ENCODE data around the gene PPP4C.
A peak's percentile ranks its signal among the peaks of the same experiment; 100 is the strongest.

DNA sequence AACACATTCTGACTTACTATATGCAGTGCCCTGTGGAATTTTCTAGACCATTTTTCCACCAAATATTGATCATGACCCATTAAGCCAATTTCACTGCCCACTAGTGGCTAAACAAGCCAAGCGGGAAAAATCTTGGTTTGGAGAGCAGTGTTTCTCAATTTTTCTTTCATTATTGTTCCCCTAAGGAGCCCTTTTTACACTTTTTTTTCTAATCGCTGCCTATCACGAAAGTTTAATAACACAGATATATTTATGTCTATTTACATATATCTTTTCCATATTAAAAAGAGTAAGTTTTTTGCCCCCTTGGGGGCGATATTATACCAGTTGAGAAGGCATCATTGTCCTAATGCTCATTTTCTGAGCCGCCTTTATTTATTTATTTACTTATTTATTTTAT, 34.0 kb upstream of the PPP4C start:
- TF ChIP-seq, protein P1, sequence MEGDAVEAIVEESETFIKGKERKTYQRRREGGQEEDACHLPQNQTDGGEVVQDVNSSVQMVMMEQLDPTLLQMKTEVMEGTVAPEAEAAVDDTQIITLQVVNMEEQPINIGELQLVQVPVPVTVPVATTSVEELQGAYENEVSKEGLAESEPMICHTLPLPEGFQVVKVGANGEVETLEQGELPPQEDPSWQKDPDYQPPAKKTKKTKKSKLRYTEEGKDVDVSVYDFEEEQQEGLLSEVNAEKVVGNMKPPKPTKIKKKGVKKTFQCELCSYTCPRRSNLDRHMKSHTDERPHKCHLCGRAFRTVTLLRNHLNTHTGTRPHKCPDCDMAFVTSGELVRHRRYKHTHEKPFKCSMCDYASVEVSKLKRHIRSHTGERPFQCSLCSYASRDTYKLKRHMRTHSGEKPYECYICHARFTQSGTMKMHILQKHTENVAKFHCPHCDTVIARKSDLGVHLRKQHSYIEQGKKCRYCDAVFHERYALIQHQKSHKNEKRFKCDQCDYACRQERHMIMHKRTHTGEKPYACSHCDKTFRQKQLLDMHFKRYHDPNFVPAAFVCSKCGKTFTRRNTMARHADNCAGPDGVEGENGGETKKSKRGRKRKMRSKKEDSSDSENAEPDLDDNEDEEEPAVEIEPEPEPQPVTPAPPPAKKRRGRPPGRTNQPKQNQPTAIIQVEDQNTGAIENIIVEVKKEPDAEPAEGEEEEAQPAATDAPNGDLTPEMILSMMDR (IDR thresholded peaks at IDR 0.05) = peak in 2 of 3 donors; percentile 6 to 60
- TF ChIP-seq POLR2A (IDR thresholded peaks at IDR 0.05) (no peak), POLR2AphosphoS5 (IDR thresholded peaks at IDR 0.05) (no peak)
